Progenitor cell of endocrine pancreas (in vitro differentiated cells): ENCODE results near the gene SLIT3. TPM values are rescaled to one million over a fixed set of nuclear protein-coding genes. Genes with fewer than 3 reads are reported as not detected.

ENCODE experiments used
- DNase-seq: peaks from one replicate; pipeline ENCODE4 v3.0.0; 2021; ENCODE audit warnings: low spot score; ENCODE audit not compliant: unreplicated experiment
- H3K27ac Mint-ChIP-seq: 2 replicates; pipeline ENCODE4 v1.8.0; 2021; ENCODE audit warnings: mild to moderate bottlenecking, moderate library complexity, mixed read lengths
- H3K27me3 Mint-ChIP-seq: 2 replicates; pipeline ENCODE4 v1.8.0; 2021; ENCODE audit warnings: mixed read lengths
- H3K36me3 Mint-ChIP-seq: 2 replicates; pipeline ENCODE4 v1.8.0; 2022; ENCODE audit warnings: mixed read lengths; ENCODE audit not compliant: insufficient read depth
- H3K4me1 Mint-ChIP-seq: 2 replicates; pipeline ENCODE4 v1.8.0; 2021; ENCODE audit warnings: low read depth, mixed read lengths
- H3K4me3 Mint-ChIP-seq: 2 replicates; pipeline ENCODE4 v1.8.0; 2021; ENCODE audit warnings: low read depth, mild to moderate bottlenecking, moderate library complexity, mixed read lengths
- H3K9me3 Mint-ChIP-seq: 2 replicates; pipeline ENCODE4 v1.8.0; 2021; ENCODE audit warnings: low read depth, mixed read lengths
- CTCF ChIP-seq: fragments of 200-600 bp; sonication (generic); IDR thresholded peaks from one replicate; pipeline ENCODE4 v1.5.0; 2021; ENCODE audit warnings: antibody characterized with exemption, mild to moderate bottlenecking; ENCODE audit not compliant: unreplicated experiment
- total RNA-seq: library from RNA; stranded (reverse); gene quantifications from 2 replicates; pipeline ENCODE4 v1.2.1, GENCODE V29; 2021

The SLIT3 gene
- total RNA-seq, 1 donor from 2014 or later = 18.8 TPM

DNA sequence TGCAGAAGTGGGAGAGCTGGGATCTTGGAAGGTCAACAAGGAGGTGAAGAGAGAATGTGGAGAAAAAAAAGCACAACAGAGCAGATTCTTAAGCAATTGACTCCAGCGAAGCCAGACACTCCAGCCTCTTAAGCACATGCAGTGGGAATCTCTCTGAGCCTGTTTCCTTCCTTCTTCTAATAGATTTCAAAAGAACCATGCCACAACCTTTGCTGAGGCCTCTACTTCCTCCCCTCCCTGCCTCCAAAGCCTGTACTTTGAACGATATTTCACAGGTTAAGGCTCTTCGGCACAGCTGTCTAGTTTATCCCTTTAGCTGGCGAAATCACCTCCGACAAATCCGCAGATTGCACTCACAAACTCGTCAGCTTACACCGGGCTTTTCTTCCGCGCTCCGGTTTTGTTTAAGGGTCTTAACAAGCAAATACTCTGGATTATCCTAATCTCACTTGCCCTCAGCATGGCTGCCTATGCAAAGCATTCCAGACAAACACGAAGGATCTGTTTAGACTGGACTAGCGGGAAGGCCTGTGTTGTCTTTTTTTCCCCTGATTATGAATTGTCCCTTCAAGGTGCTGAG, 510.2 kb downstream of the SLIT3 start:
- Mint-ChIP-seq H3K27me3 (peaks cover 4% of the 10 kb centered on the region), H3K4me3 (no peak overlapping the region), H3K36me3 (no peaks in the 10 kb centered on the region), H3K4me1 (no peaks in the 10 kb centered on the region), H3K9me3 (no peaks in the 10 kb centered on the region), H3K27ac (no peak overlapping the region)
- TF ChIP-seq CTCF = no peak
- no peak for DNase-seq

DNA sequence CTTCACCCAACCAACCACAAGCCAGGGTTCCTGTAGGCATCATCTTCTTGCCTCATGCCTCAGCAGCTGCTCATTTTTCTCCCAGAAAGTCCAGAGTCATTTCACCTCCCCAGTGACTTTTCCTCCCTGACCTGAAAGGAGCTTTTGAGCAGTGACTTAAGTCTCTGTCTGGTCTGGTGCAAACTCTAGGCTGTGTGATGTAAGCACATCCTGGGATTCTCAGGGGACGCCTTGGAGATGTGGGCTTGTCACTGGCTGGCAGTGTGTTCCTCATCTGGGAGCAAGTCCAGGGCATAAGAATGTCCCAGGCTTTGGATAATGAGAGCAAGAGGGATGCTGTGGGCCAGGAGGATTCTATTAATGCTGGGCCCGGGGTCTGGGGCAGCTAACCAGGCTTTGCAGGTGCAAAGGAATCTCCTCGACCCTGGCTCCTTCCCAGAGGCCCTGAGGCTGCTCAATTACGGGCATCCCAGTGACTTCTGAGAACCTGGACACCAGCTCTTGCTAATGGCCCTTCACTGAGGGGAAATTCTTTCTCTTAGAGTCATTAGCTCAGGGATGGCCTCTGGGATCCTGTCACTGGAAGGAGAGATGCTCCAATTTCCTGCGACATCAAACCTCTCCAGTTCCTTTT, 510.8 kb downstream of the SLIT3 start:
- no peak for DNase-seq
- H3K4me3 Mint-ChIP-seq = no peak overlapping the region
- H3K36me3 Mint-ChIP-seq = no peaks in the 10 kb centered on the region
- TF ChIP-seq CTCF = no peak
- H3K9me3 Mint-ChIP-seq = no peaks in the 10 kb centered on the region
- peaks cover 4% of the 10 kb centered on the region for H3K27me3 Mint-ChIP-seq
- no peaks in the 10 kb centered on the region for H3K4me1 Mint-ChIP-seq
- no peak overlapping the region for H3K27ac Mint-ChIP-seq

GRCh38 chr5:168788786-168789185, 512.2 kb downstream of the SLIT3 start:
- Mint-ChIP-seq H3K9me3 (no peaks in the 10 kb centered on the region), H3K4me1 (no peaks in the 10 kb centered on the region), H3K4me3 (no peak overlapping the region), H3K36me3 (no peaks in the 10 kb centered on the region), H3K27me3 (no peaks in the 10 kb centered on the region), H3K27ac (no peak overlapping the region)
- no peak for DNase-seq
- TF ChIP-seq CTCF = no peak

- TF ChIP-seq CTCF = no peak
- Mint-ChIP-seq H3K36me3 (peaks cover 2% of the 10 kb centered on the region), H3K4me3 (no peak overlapping the region), H3K27me3 (no peaks in the 10 kb centered on the region), H3K27ac (no peak overlapping the region), H3K9me3 (peaks cover 1% of the 10 kb centered on the region), H3K4me1 (no peaks in the 10 kb centered on the region)
- no peak for DNase-seq
These were observed 512.8 kb downstream of the SLIT3 start for GRCh38 chr5:168788107-168788506.

DNA sequence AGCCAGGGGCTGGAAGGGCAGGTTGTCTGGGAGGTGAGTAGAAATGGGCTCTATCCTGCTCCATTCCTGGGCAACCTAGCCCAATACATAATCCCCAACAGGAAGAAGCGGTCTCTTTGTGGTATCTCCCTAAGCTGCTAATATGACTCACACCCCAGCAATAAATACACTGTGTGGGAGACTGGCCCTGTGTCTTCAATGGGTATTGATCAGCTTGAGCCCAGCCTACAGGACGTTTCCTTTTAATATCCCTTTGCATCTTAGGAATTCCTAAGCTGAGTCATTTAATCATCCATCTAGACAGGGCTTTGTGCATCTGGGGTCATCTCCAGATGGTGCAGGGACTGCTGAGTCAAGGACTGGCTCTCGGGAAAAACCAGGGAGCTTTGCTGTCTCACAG, 514.8 kb downstream of the SLIT3 start:
- no peak for TF ChIP-seq CTCF
- H3K27ac Mint-ChIP-seq = no peak overlapping the region
- no peaks in the 10 kb centered on the region for H3K27me3 Mint-ChIP-seq
- no peak for DNase-seq
- H3K4me1 Mint-ChIP-seq = no peaks in the 10 kb centered on the region
- H3K36me3 Mint-ChIP-seq = peaks cover 4% of the 10 kb centered on the region
- no peak overlapping the region for H3K4me3 Mint-ChIP-seq
- H3K9me3 Mint-ChIP-seq = peaks cover 6% of the 10 kb centered on the region
